Cerebellar nuclear complex (tissue), 1 donor: ENCODE data around the gene CABP7.
A peak's percentile ranks its signal among the peaks of the same experiment; 100 is the strongest.

ENCODE experiments used
- DNase-seq, 2 experiments: peaks; one replicate each; lab custom pipeline; 2025; lab: John Stamatoyannopoulos, UW

Gene CABP7

DNA sequence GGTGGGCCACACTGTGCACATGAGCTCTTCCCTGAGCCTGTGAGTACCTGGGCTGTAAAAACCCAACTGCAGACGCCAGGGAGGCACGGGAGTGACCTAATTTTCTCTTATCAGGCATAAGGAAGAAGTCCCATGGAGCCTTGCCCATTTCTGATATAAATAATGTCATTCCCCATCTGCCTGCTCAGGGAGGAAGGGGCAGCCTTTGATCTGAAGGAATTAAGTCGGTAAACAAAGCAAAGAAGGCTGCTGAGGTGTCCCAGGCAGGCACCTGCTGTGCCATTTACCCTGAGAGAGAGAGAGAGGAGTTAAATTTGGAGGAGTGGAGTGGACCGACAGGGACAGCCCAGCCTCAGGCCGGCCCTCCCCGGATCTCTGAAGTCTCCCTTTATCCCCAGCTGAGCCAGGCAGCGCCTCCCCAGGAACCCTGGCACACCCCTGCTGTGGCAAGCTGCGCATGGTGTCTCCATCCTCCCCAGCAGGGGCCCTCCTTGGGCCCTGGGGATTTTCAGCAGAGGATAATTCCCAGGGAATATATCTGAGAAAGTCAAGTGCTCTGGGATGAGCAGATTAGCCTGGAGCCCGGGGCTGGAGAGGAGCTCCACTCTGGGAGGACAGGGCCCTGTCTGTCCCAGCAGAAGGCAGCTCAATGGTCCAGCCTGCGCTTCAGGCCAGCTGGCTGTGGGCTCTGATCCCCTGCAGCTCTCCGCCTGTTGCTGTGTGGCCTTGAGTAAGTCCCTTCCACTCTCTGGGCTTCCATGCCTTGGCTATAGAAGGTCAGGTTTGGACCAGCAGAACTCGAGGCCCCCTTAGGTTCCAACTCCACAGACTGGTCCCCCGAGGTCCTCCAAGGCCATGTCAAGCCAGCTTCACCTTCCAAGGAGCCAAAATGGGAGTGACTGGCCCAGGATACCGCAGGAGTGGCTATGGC, 17.5 kb upstream of the CABP7 start:
- DNase-seq = peak; percentile 39 to 76

DNA sequence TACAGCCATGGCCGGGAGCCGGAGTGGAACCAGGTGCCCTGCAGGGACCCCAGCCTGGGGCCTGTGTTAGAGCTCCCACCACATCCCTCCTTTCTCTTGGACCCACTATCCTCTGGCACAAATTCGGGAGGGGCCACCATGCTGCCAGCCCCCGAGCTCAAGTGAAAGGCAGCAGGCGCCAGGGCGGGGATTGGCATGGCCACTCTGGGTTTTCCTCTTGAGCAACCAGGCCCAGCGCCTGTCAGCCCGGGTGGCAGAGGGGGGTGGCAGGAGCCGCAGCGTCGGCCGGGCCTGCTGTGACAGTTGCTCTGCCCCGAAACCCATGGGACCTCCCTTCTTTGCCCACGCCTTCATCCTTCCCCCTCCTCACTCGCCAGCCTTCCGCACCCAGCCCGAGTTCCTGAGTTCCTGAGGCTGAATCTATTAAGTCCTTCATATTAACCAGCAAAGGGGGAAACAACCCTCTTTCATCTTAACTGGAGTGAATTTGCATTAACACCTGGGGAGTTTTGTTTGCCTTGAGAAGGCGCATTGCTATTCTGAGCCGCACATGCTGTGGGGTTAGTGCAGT, 16.8 kb upstream of the CABP7 start:
- no peak for DNase-seq

DNA sequence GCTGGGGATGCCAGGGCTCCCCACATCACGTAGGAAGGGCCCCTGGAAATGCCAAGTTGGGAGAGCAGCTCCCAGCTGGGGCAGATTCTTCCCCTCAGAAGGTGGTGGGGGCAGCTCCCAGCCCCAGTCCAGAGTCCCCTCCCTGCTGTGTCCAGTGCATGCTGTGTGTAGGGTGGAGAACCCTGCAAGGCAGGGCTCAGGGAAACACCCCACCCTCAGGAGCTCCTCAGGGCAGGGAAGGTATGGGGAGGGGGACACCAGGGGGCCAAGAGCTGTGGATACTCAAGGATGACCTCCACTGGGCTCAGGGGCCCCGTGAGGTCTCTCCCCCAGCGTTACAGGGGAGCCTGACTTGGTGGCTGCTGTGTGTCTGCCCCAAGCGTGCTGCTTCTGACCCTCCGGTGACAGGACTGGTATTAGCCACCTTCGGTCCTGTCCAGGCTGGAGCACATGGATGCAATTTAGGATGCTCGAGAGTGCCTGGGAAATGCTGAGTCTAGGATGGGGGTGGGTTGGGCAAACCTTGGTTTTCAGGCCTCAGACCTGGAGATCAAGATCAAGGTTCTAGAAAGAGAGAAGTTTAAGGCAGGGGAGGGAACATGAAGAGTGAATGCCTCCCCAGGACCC, 16.1 kb upstream of the CABP7 start:
- DNase-seq = no peak

DNA sequence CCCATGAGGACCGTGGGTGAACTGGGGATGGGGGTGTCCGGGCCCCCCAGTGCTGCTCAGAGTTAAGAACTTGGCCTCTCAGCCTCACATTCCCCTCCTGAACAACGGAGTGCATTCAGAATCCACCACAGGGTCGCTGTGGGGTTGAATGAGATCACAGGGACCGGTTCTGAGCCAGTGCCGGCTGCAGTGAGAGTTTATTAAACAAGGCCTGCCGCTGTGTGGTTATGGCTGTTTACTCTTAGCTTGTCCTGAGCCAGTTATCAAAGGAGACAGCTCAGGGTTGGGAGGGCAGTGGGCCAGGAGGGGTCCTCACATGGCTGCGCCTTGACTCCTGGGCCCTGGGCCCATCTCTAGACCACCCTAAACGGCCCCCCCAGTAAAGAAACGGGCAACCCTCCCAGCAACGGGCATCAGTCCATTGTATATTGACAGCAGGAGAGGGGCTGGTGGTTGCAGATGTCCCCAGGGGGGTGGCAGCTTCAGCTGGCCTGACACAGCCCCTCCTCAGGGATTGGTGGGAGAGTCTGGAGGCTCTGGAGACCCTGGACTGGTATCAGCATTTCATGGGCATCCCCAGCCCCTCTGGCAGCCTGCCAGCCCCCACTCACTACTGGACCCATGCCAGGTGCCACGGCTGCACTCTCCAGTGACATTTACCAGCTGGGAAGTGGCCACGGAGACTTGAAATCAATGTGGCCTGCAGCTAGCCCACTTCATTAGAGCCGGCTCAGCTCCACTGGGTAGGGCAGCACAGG, 15.1 kb upstream of the CABP7 start:
- DNase-seq = no peak

DNA sequence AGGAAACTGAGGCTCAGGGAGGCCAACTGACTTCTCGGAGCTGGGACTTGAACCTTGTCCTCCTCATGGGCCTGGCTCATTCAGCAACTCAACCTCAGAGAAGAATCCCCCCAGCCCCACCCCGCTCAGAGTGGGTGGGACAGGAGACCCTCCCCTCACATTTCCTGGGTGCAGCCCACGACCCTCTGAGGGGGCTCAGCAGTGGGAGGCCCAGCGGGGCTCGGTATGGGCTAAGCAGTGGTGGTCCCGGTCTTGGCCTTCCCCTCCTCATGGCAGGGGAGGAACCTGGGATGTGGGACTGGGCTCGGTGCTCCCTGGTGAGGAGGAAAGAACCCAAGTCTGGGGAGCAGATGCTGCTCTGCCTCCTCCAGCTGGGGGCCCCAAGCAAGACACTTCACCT, 14.2 kb upstream of the CABP7 start:
- no peak for DNase-seq

DNA sequence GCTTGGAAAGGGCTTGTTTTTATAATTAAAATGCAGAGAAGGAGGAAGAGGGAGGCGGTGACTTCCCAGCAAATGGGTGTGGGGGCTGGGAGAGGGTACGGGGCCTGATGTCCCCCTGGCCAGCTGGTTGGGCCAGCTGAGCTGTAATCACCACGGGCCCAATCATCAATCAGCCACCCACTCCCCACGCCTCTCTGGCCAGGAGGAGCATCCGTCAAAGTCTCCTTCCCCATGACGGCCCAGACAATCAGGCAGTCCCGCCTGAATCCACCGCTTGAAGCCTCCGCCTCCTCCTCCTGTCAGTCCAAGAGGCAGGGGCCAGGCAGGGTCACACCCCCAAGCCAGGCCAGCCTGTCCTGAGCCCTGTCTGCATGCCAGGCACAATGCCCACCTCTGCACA, 13.3 kb upstream of the CABP7 start:
- no peak for DNase-seq

DNA sequence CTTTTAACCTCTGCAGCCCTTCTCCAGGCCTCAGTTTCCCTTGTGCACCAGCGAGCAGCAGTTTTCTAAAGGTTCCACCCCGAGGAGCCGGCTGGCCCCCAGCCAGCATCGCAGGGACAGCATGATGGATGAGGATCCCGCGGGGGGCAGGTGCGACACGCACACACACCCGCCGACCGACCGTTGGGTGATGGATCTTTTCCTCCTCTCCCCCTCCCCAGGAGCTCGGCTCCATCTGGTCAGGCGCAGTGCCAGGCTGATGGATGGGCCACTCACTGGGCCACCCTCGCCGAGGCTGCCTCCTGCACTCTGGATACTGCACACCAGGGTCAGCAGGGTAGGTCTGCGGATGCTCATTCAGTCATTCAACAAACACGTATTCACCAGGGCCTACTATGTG, 12.8 kb upstream of the CABP7 start:
- DNase-seq = no peak

DNA sequence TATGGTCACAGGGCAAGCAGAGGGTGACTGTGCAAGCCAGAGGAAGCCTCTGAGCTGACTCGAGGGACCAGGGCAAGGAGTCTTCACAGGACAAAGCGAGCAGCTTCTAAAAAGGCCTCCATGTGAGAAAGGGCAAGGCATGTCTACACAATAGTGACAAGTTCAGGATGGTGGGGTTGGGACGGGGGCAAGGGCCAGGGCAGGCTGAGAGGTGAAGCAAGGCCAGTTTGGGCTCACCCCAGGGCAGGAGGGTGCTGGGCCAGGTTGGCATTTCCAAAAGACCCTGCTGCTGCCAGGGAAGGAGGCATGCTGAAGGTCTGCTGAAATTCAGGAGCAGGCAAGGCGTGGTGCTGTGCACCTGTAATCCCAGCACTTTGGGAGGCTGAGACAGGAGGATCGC, 12.3 kb upstream of the CABP7 start:
- no peak for DNase-seq

DNA sequence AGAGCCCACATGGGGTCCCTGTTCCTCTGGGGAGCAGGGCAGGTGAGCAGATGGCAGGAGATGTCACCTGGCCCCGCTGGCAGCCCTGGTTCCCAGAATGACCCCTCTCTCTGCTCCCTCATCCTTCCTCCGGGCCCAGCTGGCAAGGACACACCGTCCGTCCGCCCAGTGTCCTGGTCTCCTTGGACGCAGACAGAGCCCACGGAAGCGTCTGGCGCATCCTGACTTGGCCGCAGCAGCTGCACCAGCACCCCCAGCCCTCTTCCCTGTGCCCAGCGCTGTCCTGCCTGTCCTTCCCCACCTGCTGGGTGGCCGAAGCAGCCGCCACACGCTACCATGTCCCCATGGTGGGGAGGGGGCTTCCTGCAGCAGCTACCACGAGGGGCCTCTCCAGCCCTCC, 9.6 kb upstream of the CABP7 start:
- DNase-seq = no peak

DNA sequence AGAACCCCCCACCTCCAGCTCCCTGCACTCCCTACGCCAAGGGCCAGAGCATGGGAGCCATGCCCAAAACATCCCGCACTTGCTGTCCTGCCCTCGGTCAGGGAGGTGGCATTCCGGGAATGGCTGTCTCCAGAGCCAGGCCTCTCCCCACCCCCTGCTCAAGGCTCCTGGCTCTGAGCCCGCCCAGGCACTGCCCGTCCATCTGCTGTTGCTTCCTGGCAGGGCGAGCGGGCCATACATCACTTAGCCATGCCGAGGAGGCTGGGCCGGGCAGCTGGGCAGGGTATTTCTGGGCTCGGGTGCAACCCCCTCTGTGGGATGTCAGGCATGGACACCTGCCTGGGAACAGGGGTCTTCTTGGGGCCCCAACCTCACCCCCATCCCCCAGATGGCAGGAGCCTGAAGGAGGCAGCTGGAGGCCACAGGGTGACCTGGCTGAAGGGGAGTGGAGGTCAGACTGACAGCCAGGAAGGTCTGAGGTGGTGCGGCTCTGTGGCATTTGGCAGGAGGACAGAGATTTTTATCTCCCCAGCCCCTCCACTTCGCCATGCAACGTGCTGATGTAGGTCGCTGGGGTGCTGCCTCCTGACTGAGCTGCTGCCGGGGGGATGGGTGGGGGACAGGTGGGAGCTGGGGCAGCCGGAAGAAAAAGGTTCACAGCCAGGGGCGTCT, 8.7 kb upstream of the CABP7 start:
- peak; percentile 61 to 73 for DNase-seq

DNA sequence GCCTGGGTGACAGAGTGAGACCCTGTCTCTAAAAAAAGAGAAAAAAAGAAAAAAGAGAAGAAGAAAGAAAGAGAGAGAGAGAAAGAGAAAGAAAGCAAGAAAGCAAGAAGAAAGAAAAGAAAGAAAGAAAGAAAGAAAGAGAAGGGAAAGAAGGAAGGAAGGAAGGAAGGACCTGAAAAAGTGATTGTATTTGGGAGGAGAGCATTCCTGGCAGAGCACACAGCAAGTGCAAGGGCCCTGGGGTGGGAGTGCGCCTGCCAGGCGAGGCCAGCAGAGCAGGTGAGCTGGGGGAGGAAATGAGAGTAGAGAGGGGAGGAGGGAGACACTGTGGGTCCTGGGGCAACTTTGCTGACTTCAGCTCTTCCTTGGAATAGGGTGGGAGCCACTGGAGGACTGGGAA, 7.7 kb upstream of the CABP7 start:
- DNase-seq = no peak

DNA sequence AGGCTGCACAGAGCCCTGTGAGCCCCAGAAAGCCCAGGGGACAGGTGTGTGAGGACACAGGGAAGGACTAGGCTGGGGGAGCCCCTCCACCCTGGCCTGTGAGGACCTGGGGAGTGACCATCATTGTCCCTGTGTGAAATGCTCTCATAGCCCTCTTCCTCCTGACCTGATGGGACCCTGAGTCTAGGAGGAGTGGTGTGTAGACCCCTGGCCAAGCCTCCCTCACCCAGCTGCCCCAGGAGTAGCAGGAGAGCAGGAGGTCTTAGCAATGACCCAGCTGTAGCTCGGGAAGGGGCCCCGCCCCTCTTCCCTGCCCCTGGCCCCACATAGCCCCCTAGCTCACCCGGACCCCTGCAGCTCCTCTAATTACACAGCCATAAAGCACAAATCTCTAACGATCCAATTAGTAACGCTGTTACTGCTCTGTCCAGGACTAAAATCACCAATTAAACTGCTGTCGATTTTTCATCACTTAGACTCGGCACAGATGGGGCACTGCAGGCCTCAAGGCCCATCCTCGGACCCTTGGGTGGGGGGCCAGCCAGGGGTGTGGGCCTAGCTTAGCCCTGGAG, 6.6 kb upstream of the CABP7 start:
- DNase-seq = no peak

DNA sequence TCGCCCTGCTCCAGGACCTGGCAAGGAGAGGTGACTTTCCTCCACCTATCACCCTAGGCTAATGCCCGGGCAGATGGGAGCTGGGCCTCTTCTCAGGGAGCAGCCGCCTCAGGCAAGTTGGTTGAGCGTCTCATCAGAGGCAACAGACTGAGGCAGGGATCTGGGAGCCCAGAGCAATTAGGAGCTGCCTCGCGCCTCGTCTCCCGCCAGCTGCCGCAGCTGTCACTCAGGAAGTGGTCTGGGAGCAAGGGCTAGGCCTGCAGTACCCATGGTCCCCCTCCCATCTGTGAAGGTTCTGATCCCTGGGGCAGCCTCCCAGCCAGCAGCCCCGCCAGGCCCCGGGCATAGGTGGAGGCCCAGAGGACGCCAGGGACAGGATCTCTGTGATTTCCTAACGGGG, 4.6 kb upstream of the CABP7 start:
- DNase-seq = no peak

DNA sequence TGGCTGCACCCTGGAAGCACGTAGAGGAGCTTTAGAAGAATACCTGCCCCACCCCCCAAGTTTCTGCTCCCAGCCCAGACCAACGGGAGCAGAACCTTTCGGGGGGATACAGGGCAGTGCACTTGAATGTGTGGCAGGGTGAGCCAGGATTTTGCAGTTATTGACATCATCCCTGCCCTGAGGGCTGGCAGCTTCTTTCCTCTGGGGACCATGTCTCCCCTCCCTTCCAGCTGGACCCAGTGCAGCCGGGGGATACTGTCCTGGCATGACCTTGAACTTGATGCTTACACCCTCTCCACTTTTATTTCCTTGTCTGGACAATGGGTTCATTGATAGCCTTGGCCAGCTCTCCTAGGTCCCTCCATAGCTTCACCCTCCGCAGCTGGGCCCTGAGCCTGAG, 4.1 kb upstream of the CABP7 start:
- no peak for DNase-seq

DNA sequence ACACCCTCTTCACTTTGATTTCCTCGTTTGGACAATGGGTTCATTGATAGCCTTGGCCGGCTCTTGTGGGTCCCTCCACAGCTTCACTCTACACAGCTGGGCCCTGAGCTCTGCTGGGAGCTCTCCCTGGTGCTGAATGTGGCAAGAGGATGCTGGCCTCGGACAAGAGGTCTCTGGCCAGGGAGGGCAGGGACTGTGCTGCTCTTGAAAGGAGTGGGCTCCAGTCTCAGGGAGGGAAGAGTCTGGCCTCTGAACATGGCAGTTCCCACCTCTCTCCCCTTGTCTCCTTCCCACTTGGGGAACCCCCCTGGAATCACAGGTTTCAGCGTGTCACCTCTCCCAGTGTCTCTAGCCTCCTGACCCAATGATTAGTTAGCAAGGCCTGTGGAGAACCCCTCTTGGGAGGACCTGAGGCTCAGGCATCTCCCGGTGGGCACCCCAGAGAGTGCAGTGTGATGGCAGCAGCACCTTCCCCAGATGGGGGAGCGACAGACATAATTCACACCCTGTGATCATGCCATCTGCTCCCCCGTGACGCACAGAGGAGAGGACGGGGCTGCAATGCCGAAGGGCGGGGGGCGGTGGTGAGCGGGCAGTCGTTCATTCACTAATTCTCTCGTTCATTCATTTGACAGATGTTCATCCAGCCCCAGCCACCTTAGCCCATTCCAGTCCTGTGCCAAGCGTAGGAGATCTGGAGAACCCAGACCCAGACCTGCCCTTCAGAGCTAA, 2.8 kb upstream of the CABP7 start:
- DNase-seq = no peak

DNA sequence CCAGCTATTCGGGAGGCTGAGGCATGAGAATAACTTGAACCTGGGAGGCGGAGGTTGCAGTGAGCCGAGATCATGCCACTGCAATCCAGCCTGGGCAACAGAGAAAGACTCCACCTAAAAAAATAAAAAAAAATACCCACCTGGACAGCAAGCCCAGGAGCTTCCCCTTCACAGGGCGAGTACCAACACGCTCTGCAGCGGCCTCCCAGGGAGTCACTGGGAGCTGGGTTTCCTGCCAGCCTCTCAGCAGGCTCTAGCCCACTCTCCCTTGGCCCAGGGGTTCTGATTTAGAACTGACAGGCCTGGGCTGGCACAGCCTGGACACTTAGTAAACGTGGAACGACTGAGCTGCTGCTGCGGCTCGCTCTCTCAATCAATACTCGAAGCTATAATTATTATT, 2.0 kb upstream of the CABP7 start:
- DNase-seq = no peak

DNA sequence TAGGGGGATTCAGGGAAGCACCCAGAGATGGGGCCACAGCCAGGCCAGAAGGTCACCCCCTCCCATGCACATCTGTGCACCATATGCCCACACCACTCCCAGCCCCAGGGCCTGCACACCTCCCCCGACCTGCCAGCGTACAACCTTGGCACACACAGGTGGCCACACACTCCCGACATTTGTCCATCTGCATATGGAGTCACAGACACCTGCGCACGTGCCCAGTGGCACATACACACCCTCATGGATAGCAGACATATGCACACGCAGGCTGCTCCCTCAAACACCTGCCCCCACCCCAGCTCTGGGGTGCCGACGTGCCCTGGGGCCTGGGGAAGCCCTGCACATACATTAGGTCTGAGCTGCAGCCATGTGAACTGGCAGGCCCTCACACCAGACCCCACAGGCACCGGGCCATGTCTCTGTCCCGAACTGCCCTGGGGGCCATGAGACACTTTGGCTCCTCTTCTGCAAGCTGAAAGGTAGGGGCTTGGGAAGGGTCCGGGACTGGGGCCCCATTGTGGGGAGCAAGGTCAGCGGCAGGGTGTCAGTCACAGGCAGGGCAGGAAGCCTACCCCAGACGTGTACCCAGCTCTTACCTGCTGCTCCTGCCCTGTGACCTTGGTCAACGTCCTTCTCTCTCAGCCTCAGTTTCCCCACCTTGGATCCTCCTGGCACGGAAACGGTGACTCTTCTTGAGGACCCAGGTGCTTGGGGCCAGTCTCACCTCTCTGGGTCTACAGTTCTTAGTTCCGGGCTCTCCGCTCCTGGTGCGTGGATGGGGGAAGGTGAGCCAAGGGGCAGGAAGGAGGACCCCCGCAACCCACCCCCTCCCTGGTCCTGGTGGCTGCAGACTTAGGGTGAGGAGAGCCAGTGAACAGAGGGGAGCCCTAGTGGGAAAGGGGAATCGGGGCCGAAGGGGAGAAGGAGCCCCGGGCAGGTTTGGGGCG, 579 bp upstream of the CABP7 start:
- DNase-seq = no peak

DNA sequence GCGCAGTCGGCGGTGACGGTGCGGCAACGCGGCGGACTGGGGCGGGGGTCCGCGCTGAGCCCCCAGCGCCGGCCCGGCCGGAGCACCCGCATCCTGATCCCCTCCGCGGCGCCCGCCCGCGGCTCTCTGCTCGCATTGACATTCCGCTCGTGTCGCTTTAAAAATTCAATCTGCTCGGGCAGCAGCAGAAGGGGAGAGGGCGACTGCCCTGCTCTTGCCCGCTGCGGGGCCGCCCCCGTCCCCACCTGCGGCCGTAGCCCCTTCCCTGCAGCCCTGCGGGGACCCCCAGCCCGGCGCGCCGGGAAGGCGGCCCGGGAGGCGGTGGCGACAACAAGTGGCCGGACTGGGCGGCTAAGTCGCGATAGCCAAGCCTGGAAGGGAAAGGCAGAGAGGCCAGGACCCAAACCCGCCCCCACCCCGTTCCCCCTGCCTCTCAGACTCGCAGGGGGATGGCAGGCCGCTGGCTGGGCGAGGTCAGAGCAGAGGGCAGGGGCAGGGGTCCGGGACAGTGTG, 1.1 kb downstream of the CABP7 start:
- no peak for DNase-seq

DNA sequence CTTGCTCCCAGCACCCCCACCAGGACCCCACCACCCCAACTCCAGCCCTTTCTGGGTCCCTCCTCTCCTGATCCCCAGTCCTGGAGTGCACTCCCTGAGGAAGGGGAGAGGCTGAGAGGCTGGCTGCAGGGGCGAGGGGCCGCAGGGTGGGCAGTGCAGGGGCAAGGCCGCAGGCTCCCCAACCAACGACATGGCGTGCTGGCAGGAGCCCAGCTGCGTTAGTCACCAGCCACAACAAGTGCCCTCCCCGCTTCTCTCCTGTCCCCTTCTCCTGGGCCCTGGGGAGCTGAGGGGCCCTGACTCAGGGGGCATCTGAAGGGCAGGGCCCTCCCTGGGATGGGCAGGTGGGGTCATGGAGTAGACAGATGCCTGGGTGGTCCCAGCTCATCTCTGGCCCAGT, 2.3 kb downstream of the CABP7 start:
- no peak for DNase-seq

DNA sequence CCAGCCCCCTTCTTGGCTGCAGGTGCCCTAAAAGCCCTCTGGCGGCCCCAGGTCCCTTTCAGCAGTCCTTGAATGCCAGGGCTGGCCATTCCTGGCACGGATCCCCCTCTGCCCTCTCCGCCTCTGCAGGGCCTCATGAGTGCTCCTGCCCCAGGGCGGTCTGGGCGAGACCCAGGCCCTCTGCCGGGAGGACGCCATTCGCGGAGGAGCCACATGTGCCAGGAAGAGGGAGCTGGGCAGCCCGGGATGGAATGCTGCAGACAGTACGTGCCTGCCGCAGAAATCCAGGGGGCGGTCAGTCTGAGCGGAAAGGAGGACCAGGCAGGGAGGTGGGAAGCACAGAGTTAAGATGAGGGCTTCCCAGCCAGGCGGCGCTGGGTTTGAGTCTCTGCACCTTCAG, 2.8 kb downstream of the CABP7 start:
- no peak for DNase-seq
